ENCODE measurements around the gene MTM1. TPM values are rescaled to one million over a fixed set of nuclear protein-coding genes. Genes with fewer than 3 reads are reported as not detected.

MTM1 gene
- total and polyA plus RNA-seq, 9 of the 15 experiments (the other 6 are each of a cell fraction or from before 2014, with no cell fraction given), result 5.6 to 13.3 (median 9.5) TPM

GRCh38 chrX:150683112-150683511, 114.7 kb downstream of the MTM1 start:
- no peaks in the 10 kb centered on the region for H3K79me2 ChIP-seq (ENCODE audit: control insufficient read depth, insufficient read depth, low read length)
- no peak overlapping the region for H3K4me2 ChIP-seq (ENCODE audit: insufficient read depth, low read length)
- in situ Hi-C loops (cut with MboI) (no loop called here), intact Hi-C loops (cut with micrococcal nuclease) (loop anchor here (2.0 to 10.0 kb wide), 4 partner anchors 34 to 728 kb away; no protein-coding TSS in a partner anchor)
- no peaks in the 10 kb centered on the region for H3K4me1 ChIP-seq (replicated peaks in 1 of 2; ENCODE audit: control insufficient read depth in 2 of 2, insufficient read depth in 2 of 2, low read length in 2 of 2)
- BruUV-seq (replicated peaks), result no TSS peak
- H3K9me3 ChIP-seq (replicated peaks; ENCODE audit: control insufficient read depth, insufficient read depth, low read depth, low read length), result no peaks in the 10 kb centered on the region
- DNase-seq (ENCODE audit: extremely low read depth in 1 of 4, low spot score in 3 of 4), result no peak
- no peak overlapping the region for H3K27ac ChIP-seq (ENCODE audit: extremely low read depth, low read depth, low read length)
- WGBS (ENCODE audit: insufficient coverage, low coverage, missing lambda C conversion rate), result 40% methylated on average over 3 of the region's 3 CpGs
- CTCF ChIA-PET (ENCODE audit: low intra/inter-chr PET ratio), result interaction anchor here (0.8 to 1.0 kb wide), 2 partner anchors 33 to 733 kb away, joined by 3 read pairs; no protein-coding TSS in a partner anchor
- ATAC-seq, result no peak
- H2AFZ ChIP-seq (ENCODE audit: low read depth, low read length), result no peak overlapping the region
- no peaks in the 10 kb centered on the region for H3K36me3 ChIP-seq (ENCODE audit: control insufficient read depth, insufficient read depth, low read length)
- H3K27me3 ChIP-seq (ENCODE audit: control insufficient read depth in 2 of 2, insufficient read depth in 2 of 2, low read length in 2 of 2), result no peaks in the 10 kb centered on the region
- no peaks in the 10 kb centered on the region for H4K20me1 ChIP-seq (replicated peaks; ENCODE audit: control insufficient read depth, insufficient read depth, low read length)
- no peak overlapping the region for H3K9ac ChIP-seq (ENCODE audit: insufficient read depth in 1 of 2, low read depth in 2 of 2, low read length in 2 of 2)
- no peaks in the 10 kb centered on the region for H3K9me1 ChIP-seq (ENCODE audit: control insufficient read depth, insufficient read depth, low read length)
- H3K4me3 ChIP-seq, result no peak overlapping the region
- POLR2A ChIA-PET, result interaction anchor here (1.2 kb wide), 1 partner anchor 10 kb away, joined by 4 read pairs; the partner anchor contains the start of gene MTMR1
- TF ChIP-seq NFIX (CRISPR knock-in tag; IDR thresholded peaks at IDR 0.05; ENCODE audit: low read depth), result peak; percentile 81
- peak; percentile 95 for TF ChIP-seq NFIC (IDR thresholded peaks at IDR 0.05)
- TF ChIP-seq ZNF561 (CRISPR knock-in tag; conservative IDR thresholded peaks at IDR 0.05), result no peak
- no peak for TF ChIP-seq TSC22D4 (tag; IDR thresholded peaks at IDR 0.05)
- FAIRE-seq, result no peak

DNA sequence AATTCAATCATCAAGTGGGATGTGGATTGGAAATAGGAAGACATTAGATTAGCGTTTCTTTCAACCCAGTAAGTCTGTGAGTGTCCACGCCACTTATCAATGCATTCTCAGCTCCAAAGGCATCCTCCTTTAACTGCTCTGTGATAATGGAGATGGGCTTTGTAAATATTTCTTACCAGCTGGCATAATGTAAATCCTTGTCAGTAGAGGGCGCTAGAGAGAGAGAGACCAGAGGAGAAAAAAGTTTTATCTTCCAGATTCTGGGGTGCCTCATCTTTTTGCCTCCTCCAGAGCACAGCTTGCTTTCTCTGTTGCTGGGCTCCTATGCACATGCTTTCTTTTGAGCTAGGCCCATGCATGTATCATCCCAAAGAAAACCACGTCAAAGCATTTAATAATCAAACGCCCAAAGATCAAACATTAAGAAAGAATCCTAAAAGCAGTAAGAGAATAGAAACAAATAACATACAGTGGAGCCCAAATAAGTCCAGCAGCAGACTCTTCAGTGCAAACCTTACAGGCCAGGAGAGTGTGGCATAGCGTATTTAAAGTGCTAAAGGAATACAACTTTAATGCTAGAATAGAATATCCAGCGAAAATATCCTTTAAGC, 115.2 kb downstream of the MTM1 start:
- POLR2A ChIA-PET, result interaction anchor here (1.2 kb wide), 1 partner anchor 9 kb away, joined by 4 read pairs; the partner anchor contains the start of gene MTMR1
- Histone ChIP-seq H3K36me3 (ENCODE audit: control insufficient read depth, insufficient read depth, low read length) (no peaks in the 10 kb centered on the region), H3K27ac (ENCODE audit: extremely low read depth, low read depth, low read length) (no peak overlapping the region), H3K9me3 (replicated peaks; ENCODE audit: control insufficient read depth, insufficient read depth, low read depth, low read length) (no peaks in the 10 kb centered on the region), H3K79me2 (ENCODE audit: control insufficient read depth, insufficient read depth, low read length) (no peaks in the 10 kb centered on the region), H4K20me1 (replicated peaks; ENCODE audit: control insufficient read depth, insufficient read depth, low read length) (no peaks in the 10 kb centered on the region), H3K9me1 (ENCODE audit: control insufficient read depth, insufficient read depth, low read length) (no peaks in the 10 kb centered on the region), H3K4me2 (ENCODE audit: insufficient read depth, low read length) (no peak overlapping the region), H3K9ac (ENCODE audit: insufficient read depth in 1 of 2, low read depth in 2 of 2, low read length in 2 of 2) (no peak overlapping the region), H3K27me3 (ENCODE audit: control insufficient read depth in 2 of 2, insufficient read depth in 2 of 2, low read length in 2 of 2) (no peaks in the 10 kb centered on the region), H2AFZ (ENCODE audit: low read depth, low read length) (no peak overlapping the region), H3K4me3 (no peak overlapping the region), H3K4me1 (replicated peaks in 1 of 2; ENCODE audit: control insufficient read depth in 2 of 2, insufficient read depth in 2 of 2, low read length in 2 of 2) (no peaks in the 10 kb centered on the region)
- CTCF ChIA-PET (ENCODE audit: low intra/inter-chr PET ratio), result interaction anchor here (1.0 kb wide), 1 partner anchor 33 kb away, joined by 3 read pairs; no protein-coding TSS in a partner anchor
- intact Hi-C loops (cut with micrococcal nuclease) (loop anchor here (2.0 to 10.0 kb wide), 4 partner anchors 33 to 729 kb away; no protein-coding TSS in a partner anchor), in situ Hi-C loops (cut with MboI) (no loop called here)
- peak; percentile 83 for ATAC-seq
- WGBS (ENCODE audit: insufficient coverage, low coverage, missing lambda C conversion rate), result 0% methylated on average over 7 of the region's 7 CpGs
- DNase-seq (ENCODE audit: extremely low read depth in 1 of 4, low spot score in 3 of 4), result peak; percentile 26 to 66 (median 34)
- no TSS peak for BruUV-seq (replicated peaks)
- FAIRE-seq, result peak; percentile 89
- TF ChIP-seq REST (IDR thresholded peaks at IDR 0.05; ENCODE audit: borderline replicate concordance), result peak; percentile 27; the same call in 1 of the 2 replicates
- TF ChIP-seq REST (CRISPR knock-in tag; IDR thresholded peaks at IDR 0.05; ENCODE audit: low read depth), result no peak
- TF ChIP-seq SMC3 (conservative IDR thresholded peaks at IDR 0.05; ENCODE audit: insufficient read depth, low read depth, low read length), result 0 out of 2 replicates have a peak, but pooled peaks have one; percentile 12
